ENCODE data around the gene COQ10A.

Gene COQ10A

GRCh38 chr12:56311003-56311402 lies 44.3 kb downstream of the COQ10A start:
- DNase-seq = no peak

- peak in 49 of 56 donors; percentile 13 to 72 (median 46) for DNase-seq
Observed at GRCh38 chr12:56315249-56315621, 48.5 kb downstream of the COQ10A start.

- peak; percentile 74 to 98 (median 92) for DNase-seq
Observed at GRCh38 chr12:56315622-56316473, 49.1 kb downstream of the COQ10A start, which contains the start of gene CNPY2. Gene CNPY2, minus strand, starts transcription at chr12:56315988. Its CDS starts 771 bp downstream, at chr12:56315217.

- no peak for DNase-seq
Observed at GRCh38 chr12:56317675-56318074, 50.9 kb downstream of the COQ10A start.
